ENCODE results near the gene ZNF582. TPM values are rescaled to one million over a fixed set of nuclear protein-coding genes. Genes with fewer than 3 reads are reported as not detected.
A peak's percentile ranks its signal among the peaks of the same experiment; 100 is the strongest.

Gene ZNF582
- total and polyA plus RNA-seq, 2 experiments from 2014 or later: 4.2 to 4.8 TPM

DNA sequence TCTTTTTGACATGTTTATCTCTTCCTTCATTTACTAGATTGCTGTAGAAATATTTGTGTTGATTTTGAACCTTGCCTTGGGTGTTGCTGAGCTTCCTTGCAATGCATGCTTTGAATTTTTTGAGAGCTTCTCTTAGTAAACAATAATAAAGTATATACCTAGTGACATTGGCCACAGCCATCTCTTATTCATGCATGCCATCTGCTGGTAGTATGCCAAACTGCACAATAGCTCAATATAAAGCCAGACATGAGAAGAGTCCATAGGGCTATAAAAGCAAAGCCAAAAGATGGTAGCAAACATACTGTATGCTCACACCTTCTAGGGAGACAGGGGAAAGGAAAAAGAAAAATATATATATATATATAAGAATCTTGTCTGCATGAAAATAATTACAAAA, 59.8 kb downstream of the ZNF582 start:
- DNase-seq: peak; percentile 75
- no peak overlapping the region for H2AFZ ChIP-seq
- H3K9ac ChIP-seq: no peak overlapping the region
- no peaks in the 10 kb centered on the region for H3K4me1 ChIP-seq (ENCODE audit: insufficient read depth)
- no peaks in the 10 kb centered on the region for H3K79me2 ChIP-seq (ENCODE audit: insufficient read depth)
- no peaks in the 10 kb centered on the region for H3K9me2 ChIP-seq (ENCODE audit: insufficient read depth)
- H3K4me2 ChIP-seq (ENCODE audit: unreplicated experiment): no peak overlapping the region
- no peaks in the 10 kb centered on the region for H3K9me3 ChIP-seq (ENCODE audit: low read depth)
- H3K27me3 ChIP-seq (replicated peaks; ENCODE audit: insufficient read depth): no peaks in the 10 kb centered on the region
- in situ Hi-C loops (cut with MboI): no loop called here
- H4K20me1 ChIP-seq (ENCODE audit: insufficient read depth): no peaks in the 10 kb centered on the region
- no peak overlapping the region for H3K4me3 ChIP-seq
- no peaks in the 10 kb centered on the region for H3K36me3 ChIP-seq (ENCODE audit: low read depth)
- no peak overlapping the region for H3K27ac ChIP-seq
- TF ChIP-seq EZH2 (IDR thresholded peaks at IDR 0.05; ENCODE audit: insufficient read depth, poor library complexity, severe bottlenecking) (no peak), EZH2phosphoT487 (IDR thresholded peaks at IDR 0.05; ENCODE audit: insufficient read depth, low read depth) (no peak)
- no peaks in the 10 kb centered on the region for H3F3A ChIP-seq (ENCODE audit: insufficient read depth)

Other genes with a start within 250 kb of the ZNF582 start
- not detected in 2 replicates for gene GALP, start 217.5 kb downstream of the ZNF582 start, total RNA-seq (2014; rRNA removed; shearing (Covaris generic))
- not detected in 2 replicates for gene GALP, start 217.5 kb downstream of the ZNF582 start, polyA plus RNA-seq (2016; fragmentation: Nextera tagmentation; extraction: Ambion mirVana)
- not detected in 2 replicates for gene ZSCAN5B, start 195.8 kb downstream of the ZNF582 start, total RNA-seq (2014; rRNA removed; shearing (Covaris generic))
- not detected in 2 replicates for gene ZSCAN5B, start 195.8 kb downstream of the ZNF582 start, polyA plus RNA-seq (2016; fragmentation: Nextera tagmentation; extraction: Ambion mirVana)
- not detected in 2 replicates for gene ZSCAN5C, start 191.3 kb downstream of the ZNF582 start, total RNA-seq (2014; rRNA removed; shearing (Covaris generic))
- not detected in 2 replicates for gene ZSCAN5C, start 191.3 kb downstream of the ZNF582 start, polyA plus RNA-seq (2016; fragmentation: Nextera tagmentation; extraction: Ambion mirVana)
- not detected in 2 replicates for gene EDDM13, start 120.8 kb downstream of the ZNF582 start, total RNA-seq (2014; rRNA removed; shearing (Covaris generic))
- gene EDDM13, start 120.8 kb downstream of the ZNF582 start, polyA plus RNA-seq (2016; fragmentation: Nextera tagmentation; extraction: Ambion mirVana): not detected in 2 replicates
- 3.5 and 4.2 TPM in 2 replicates for gene ZSCAN5A, start 78.7 kb downstream of the ZNF582 start, total RNA-seq (2014; rRNA removed; shearing (Covaris generic))
- 4.3 and 4.4 TPM in 2 replicates for gene ZSCAN5A, start 78.7 kb downstream of the ZNF582 start, polyA plus RNA-seq (2016; fragmentation: Nextera tagmentation; extraction: Ambion mirVana)
- 6.7 and 8.0 TPM in 2 replicates for gene ZNF583, start 10.8 kb upstream of the ZNF582 start, total RNA-seq (2014; rRNA removed; shearing (Covaris generic))
- gene ZNF583, start 10.8 kb upstream of the ZNF582 start, polyA plus RNA-seq (2016; fragmentation: Nextera tagmentation; extraction: Ambion mirVana): 5.7 and 6.1 TPM in 2 replicates
- 5.3 and 5.6 TPM in 2 replicates for gene ZNF667, start 83.8 kb upstream of the ZNF582 start, total RNA-seq (2014; rRNA removed; shearing (Covaris generic))
- gene ZNF667, start 83.8 kb upstream of the ZNF582 start, polyA plus RNA-seq (2016; fragmentation: Nextera tagmentation; extraction: Ambion mirVana): 8.4 and 9.2 TPM in 2 replicates
- 4.7 and 6.1 TPM in 2 replicates for gene ZNF471, start 114.3 kb upstream of the ZNF582 start, total RNA-seq (2014; rRNA removed; shearing (Covaris generic))
- 3.4 and 3.6 TPM in 2 replicates for gene ZNF471, start 114.3 kb upstream of the ZNF582 start, polyA plus RNA-seq (2016; fragmentation: Nextera tagmentation; extraction: Ambion mirVana)
- 5.1 and 5.6 TPM in 2 replicates for gene ZFP28, start 145.4 kb upstream of the ZNF582 start, total RNA-seq (2014; rRNA removed; shearing (Covaris generic))
- gene ZFP28, start 145.4 kb upstream of the ZNF582 start, polyA plus RNA-seq (2016; fragmentation: Nextera tagmentation; extraction: Ambion mirVana): 5.8 and 7.1 TPM in 2 replicates
- gene ZNF470, start 173.9 kb upstream of the ZNF582 start, total RNA-seq (2014; rRNA removed; shearing (Covaris generic)): 3.5 and 5.8 TPM in 2 replicates
- gene ZNF470, start 173.9 kb upstream of the ZNF582 start, polyA plus RNA-seq (2016; fragmentation: Nextera tagmentation; extraction: Ambion mirVana): 3.4 and 3.5 TPM in 2 replicates
- 3.4 and 7.9 TPM in 2 replicates for gene ZNF71, start 201.8 kb upstream of the ZNF582 start, total RNA-seq (2014; rRNA removed; shearing (Covaris generic))
- gene ZNF71, start 201.8 kb upstream of the ZNF582 start, polyA plus RNA-seq (2016; fragmentation: Nextera tagmentation; extraction: Ambion mirVana): 6.2 and 6.7 TPM in 2 replicates
- 0.43 TPM in 1 of 2 replicates, not detected in the other for gene SMIM17, start 249.6 kb upstream of the ZNF582 start, total RNA-seq (2014; rRNA removed; shearing (Covaris generic))
- not detected in 2 replicates for gene SMIM17, start 249.6 kb upstream of the ZNF582 start, polyA plus RNA-seq (2016; fragmentation: Nextera tagmentation; extraction: Ambion mirVana)